IPS-15b (cell line): ENCODE data around the gene CCT5.

Experiments
- H3K27me3 ChIP-seq: one replicate; pipeline ENCODE4 v1.6.1; 2013; ENCODE audit warnings: low read length; ENCODE audit not compliant: control insufficient read depth, insufficient read depth
- H3K36me3 ChIP-seq: one replicate; pipeline ENCODE4 v1.6.1; 2013; ENCODE audit warnings: low read length; ENCODE audit not compliant: control insufficient read depth, insufficient read depth
- H3K4me1 ChIP-seq: one replicate; pipeline ENCODE4 v1.6.1; 2013; ENCODE audit warnings: mild to moderate bottlenecking, low read length; ENCODE audit not compliant: control insufficient read depth, insufficient read depth
- H3K4me3 ChIP-seq: one replicate; pipeline ENCODE4 v1.5.1; 2013; ENCODE audit warnings: low read depth, low read length
- H3K9ac ChIP-seq: one replicate; pipeline ENCODE4 v1.6.1; 2013; ENCODE audit warnings: low read depth, mild to moderate bottlenecking, low read length
- H3K9me3 ChIP-seq: one replicate; pipeline ENCODE4 v1.6.1; 2013; ENCODE audit warnings: mild to moderate bottlenecking, low read length; ENCODE audit not compliant: control insufficient read depth, insufficient read depth

Gene CCT5

DNA sequence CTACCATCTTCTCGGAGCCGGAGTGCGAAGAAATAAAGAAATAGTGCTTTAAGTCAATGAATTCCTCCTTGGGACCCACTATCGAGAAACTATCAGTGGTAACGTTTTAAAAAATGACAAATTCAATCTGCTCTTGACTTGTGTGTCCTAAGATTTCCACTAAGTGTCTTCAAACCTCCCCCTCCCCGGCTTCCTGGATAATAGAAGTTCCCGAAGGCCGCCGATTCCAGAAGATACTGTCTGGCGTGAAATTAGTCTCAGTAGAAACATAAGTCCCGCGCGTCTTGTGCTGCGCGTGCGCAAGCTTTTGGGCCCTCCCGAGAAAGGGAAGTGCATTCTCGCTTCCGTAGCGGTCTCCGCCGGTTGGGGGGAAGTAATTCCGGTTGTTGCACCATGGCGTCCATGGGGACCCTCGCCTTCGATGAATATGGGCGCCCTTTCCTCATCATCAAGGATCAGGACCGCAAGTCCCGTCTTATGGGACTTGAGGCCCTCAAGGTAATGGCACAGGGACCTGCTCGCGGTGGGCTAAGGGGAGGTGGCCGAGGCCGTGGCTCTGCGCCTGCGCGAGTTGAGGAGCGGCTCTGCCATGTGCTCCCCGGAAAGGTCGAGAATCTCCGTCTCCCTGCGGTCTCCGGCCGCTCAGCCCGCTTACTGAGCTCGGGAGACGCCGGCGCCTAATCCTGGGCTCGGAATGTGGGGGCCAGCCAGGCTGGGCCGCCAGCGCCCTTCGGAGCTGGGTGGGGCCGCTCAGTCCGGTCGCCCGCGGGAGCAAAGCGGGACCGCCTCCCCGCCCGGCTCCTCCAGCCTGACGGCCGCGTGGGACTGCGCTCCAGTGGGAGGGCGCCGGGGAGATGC, at the start of gene CCT5:
CCT5 (plus strand) TSS at position 333 of the 858 bp plus-strand sequence; CDS start at position 394, 61 bp downstream.
- Histone ChIP-seq H3K27me3 (no peaks in the 10 kb centered on the region), H3K4me3 (peak within 1 kb of the TSS; percentile 78), H3K9ac (peak within 1 kb of the TSS; percentile 95), H3K36me3 (no peaks in the 10 kb centered on the region), H3K4me1 (peaks cover 11% of the 10 kb centered on the region), H3K9me3 (no peaks in the 10 kb centered on the region)

DNA sequence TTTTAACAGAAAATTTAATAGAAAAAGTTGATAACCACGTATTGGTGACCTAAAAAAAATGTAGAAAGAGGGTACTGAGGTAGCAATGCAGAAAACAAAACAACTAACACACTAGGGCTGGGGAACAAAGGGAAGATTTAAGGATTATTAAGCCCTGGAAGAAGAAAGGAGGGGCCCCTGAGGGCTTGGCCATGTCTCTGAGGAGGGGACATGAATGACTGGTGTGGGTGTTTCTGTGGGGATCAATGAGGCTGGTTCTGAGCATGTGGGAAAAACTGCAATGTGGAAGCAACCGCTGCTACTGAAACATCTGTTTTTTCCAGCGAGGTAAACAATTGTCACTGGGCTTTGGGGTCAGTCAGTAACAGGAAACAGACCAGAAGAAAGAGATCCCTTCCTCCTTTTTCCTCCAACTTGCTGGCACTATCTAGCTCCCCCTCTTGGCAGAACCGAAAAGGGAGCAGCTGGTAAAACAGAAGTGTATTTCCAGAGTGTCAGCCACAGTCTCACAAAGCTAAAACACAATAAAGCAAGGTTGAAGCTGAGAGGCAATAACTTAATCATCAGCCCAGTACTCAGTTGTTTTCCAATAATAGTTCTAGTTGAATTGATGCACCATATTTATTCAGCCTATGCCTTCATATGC, 48.7 kb upstream of the CCT5 start:
- Histone ChIP-seq H3K9me3 (no peaks in the 10 kb centered on the region), H3K4me1 (peaks cover 4% of the 10 kb centered on the region), H3K36me3 (no peaks in the 10 kb centered on the region), H3K27me3 (no peaks in the 10 kb centered on the region), H3K4me3 (no peak overlapping the region), H3K9ac (no peak overlapping the region)

DNA sequence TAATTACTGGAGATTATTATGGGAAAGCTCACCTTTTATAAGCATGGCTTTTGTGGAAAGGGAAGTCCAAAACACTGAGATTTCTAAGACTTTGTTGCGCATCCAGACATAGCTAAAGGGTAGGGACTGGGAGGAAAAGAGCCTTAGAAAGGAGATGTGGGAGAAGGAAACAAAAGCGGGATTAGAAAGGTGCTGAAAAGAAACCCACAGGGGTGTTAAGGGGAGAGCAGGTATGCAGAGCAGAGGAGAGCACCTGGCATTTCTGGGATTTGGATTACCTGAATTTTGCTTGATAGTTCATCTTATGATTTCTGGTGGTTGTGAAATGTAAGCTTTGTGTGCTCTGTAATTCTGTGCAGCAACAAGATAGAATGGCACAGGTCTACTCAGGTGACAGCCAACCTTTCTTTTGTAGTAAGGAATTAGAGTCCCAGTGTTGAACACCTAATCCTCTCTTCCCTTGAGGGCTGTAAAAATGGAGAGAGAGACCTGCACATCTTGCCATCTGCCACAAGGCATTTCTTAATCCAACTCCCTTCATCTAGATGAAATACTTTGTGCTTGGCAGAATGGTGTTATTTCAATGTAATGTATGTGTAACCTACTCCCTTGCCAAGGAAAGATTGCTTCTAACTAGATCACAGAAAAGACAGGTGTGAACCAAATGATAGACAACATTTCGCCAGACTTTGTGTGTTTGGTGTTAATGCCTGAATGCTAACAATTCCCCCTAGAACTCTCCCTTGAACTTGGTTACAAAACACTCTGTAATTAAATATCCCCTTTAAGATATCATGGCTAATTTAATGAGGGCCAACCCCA, 47.8 kb upstream of the CCT5 start:
- Histone ChIP-seq H3K4me1 (peaks cover 4% of the 10 kb centered on the region), H3K4me3 (no peak overlapping the region), H3K9me3 (no peaks in the 10 kb centered on the region), H3K27me3 (no peaks in the 10 kb centered on the region), H3K9ac (no peak overlapping the region), H3K36me3 (no peaks in the 10 kb centered on the region)

DNA sequence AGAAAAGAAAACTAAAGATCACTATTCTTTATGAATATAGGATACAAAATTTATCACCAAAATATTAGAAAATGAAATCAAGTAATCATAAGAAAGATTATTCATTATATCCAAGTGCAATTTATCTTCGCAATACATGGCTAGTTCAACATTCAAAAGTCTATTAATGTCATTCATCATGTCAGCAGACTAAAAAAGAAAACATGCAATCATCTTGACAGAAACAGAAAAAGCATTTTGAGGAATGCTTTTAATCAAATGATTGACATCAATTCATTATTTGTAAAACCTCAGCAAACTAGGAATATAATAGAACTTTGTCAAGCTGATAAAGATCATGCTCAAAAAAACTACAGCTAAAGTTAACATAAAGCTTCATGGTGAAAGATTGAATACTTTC, 41.1 kb upstream of the CCT5 start:
- H3K9me3 ChIP-seq, result no peaks in the 10 kb centered on the region
- H3K27me3 ChIP-seq, result no peaks in the 10 kb centered on the region
- H3K4me1 ChIP-seq, result no peaks in the 10 kb centered on the region
- H3K9ac ChIP-seq, result no peak overlapping the region
- no peaks in the 10 kb centered on the region for H3K36me3 ChIP-seq
- H3K4me3 ChIP-seq, result no peak overlapping the region

DNA sequence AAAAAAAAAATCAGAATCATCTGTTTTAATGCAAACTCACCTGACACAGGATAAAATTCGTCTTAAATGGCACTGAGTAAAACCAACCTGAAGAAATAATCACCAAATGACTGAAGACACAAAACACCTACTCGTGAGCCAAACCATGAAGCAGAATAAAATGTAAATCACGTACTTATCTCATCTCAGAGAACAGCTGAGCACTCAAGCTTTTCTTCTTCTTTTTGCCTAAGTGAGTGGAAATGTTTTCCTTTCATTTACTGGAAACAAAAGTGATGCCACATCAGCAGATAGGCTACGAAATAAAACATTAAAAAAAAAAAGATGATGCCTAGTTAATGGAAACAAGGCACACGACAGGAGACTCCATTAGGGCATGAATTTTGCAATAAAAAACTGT, 36.8 kb upstream of the CCT5 start:
- H3K9me3 ChIP-seq, result no peaks in the 10 kb centered on the region
- no peaks in the 10 kb centered on the region for H3K27me3 ChIP-seq

DNA sequence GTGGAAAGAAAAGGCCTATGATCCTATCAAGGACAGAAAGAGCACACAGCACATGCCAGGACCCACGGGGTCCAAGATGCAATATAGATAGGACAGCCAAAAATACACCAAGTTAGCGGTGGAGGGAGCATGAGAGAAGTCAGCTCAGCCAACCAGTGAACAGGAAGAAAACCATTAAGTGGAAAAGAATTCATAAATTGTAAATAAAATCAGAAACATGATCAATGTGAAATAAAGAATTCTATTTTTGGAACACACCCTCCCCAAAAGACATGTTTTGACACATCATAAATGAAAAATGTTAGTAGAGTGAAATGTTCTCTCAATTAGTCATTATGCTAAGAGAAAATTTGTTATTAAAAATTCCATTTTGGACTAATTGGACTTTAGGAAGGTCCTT, 36.0 kb upstream of the CCT5 start:
- Histone ChIP-seq H3K4me3 (no peak overlapping the region), H3K9ac (no peak overlapping the region), H3K9me3 (no peaks in the 10 kb centered on the region), H3K4me1 (no peaks in the 10 kb centered on the region), H3K27me3 (no peaks in the 10 kb centered on the region), H3K36me3 (no peaks in the 10 kb centered on the region)

More for the DNA sequence above, 36.8 kb upstream of the CCT5 start:
- H3K4me1 ChIP-seq, result no peaks in the 10 kb centered on the region
- H3K36me3 ChIP-seq, result no peaks in the 10 kb centered on the region
- H3K9ac ChIP-seq, result no peak overlapping the region
- no peak overlapping the region for H3K4me3 ChIP-seq

DNA sequence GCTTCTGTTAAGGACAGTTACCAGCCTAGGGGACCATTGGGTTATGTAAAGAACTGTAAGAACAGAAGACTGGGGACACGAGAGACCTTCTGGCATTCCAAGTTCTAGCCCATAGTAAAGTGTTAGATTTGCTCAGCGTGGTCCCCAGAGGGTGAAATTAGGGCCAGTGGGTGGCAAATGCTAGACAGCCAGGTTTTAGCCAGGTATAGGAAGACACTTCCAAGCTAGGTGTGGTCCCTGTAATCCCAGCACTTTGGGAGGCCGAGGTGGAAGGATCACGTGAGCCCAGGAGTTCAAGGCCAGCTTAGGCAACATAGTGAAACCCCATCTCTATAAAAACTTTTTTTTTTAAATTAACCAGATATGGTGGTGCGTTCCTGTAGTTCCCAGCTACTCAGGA, 34.7 kb upstream of the CCT5 start:
- no peak overlapping the region for H3K4me3 ChIP-seq
- no peaks in the 10 kb centered on the region for H3K4me1 ChIP-seq
- no peak overlapping the region for H3K9ac ChIP-seq
- no peaks in the 10 kb centered on the region for H3K9me3 ChIP-seq
- no peaks in the 10 kb centered on the region for H3K27me3 ChIP-seq
- H3K36me3 ChIP-seq, result no peaks in the 10 kb centered on the region

DNA sequence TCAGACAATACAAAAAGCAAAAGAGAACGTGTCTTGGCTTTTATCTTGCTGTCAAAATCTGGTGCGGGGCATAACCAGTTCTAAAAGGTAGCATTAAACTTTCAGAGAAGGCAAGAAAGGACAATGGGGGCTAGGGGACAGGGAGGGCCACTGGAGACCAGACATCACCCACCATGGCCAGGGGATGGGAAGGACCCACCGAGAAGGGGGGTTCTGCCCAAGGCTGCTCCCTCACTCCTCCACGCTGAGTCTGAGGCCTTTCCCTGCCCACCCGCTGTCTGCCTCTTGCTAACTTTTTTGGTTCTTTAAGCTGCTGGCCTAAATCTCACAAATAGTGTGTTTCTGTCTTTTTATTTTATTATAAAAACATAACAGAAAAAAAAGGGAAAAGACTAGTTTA, 34.0 kb upstream of the CCT5 start:
- Histone ChIP-seq H3K4me3 (no peak overlapping the region), H3K9ac (no peak overlapping the region), H3K4me1 (no peaks in the 10 kb centered on the region), H3K27me3 (no peaks in the 10 kb centered on the region), H3K9me3 (no peaks in the 10 kb centered on the region), H3K36me3 (no peaks in the 10 kb centered on the region)

DNA sequence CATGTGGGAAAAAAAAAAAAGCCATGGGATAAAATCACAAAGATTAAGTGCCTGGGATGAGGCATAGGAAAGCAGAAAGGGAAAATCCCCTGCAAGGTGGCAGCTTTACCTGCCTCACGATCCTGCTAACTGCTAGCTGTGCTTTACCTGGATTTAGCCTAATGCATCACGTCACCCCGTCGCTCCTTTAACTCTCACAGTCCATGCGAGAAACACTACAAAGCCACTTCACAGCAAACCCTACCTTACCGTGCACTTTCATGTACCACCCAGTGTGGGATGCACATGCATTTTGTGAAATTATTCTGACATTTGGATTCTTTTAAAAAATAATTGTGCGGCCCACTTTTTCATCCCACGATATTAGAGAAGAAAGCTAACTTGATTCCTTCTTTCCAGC, 31.4 kb upstream of the CCT5 start:
- H3K9ac ChIP-seq, result no peak overlapping the region
- H3K9me3 ChIP-seq, result no peaks in the 10 kb centered on the region
- H3K27me3 ChIP-seq, result no peaks in the 10 kb centered on the region
- no peaks in the 10 kb centered on the region for H3K36me3 ChIP-seq
- H3K4me1 ChIP-seq, result no peaks in the 10 kb centered on the region
- H3K4me3 ChIP-seq, result no peak overlapping the region

DNA sequence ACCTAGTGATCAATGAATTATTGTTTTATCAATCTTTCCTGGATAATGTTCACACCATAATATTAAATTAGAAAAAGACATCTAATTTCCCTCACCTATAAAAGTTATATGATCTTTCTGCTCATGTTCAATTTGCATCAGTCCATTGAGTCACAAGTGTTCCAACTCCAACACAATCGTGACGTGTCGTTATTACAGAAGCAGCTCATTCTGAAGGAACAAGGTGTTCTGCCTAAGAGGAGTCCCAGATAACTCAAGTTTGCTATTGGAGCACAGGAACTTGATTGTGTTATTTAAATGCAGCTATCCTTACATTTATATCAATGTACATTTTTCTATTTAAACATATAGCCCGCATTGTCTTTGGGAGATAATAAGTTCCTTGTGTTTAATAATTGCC, 31.0 kb upstream of the CCT5 start:
- Histone ChIP-seq H3K9me3 (no peaks in the 10 kb centered on the region), H3K4me1 (no peaks in the 10 kb centered on the region), H3K9ac (no peak overlapping the region), H3K36me3 (no peaks in the 10 kb centered on the region), H3K4me3 (no peak overlapping the region), H3K27me3 (no peaks in the 10 kb centered on the region)

DNA sequence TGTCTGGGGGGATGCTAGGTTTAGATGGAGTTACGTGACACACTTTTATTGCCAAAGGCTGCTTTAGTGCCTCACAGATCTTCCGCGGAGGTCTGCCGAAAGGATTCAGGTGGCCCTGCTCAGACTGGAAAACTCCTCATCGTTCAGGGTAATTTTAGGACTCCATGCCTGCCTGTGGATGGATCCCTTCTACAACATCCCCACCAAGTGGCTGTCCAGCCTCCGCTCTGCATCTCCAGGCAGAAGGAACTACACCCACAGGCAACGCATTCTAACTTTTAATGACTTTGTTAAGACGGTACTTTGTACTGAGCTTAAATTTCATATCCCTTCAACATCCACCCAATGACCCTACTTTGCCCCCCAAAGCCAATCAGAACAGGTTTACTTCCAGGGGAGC, 29.8 kb upstream of the CCT5 start:
- H3K36me3 ChIP-seq, result no peaks in the 10 kb centered on the region
- no peaks in the 10 kb centered on the region for H3K4me1 ChIP-seq
- no peaks in the 10 kb centered on the region for H3K9me3 ChIP-seq
- no peak overlapping the region for H3K4me3 ChIP-seq
- no peak overlapping the region for H3K9ac ChIP-seq
- H3K27me3 ChIP-seq, result no peaks in the 10 kb centered on the region
